NCI-H2227 (cell line): ENCODE data around the gene CLSTN2.

Source experiments
- DNase-seq: peaks from one replicate; lab custom pipeline; 2025; ENCODE audit not compliant: unreplicated experiment; lab: John Stamatoyannopoulos, UW

CLSTN2 gene

GRCh38 chr3:139941580-139941979 is 6.6 kb downstream of the CLSTN2 start:
- no peak for DNase-seq

GRCh38 chr3:139944256-139944910 is 9.4 kb downstream of the CLSTN2 start:
- DNase-seq = no peak

GRCh38 chr3:139945386-139945785 is 10.4 kb downstream of the CLSTN2 start:
- DNase-seq = no peak

- DNase-seq = no peak
These were observed 11.0 kb downstream of the CLSTN2 start for GRCh38 chr3:139945942-139946341.

- DNase-seq = no peak
These were observed 13.5 kb downstream of the CLSTN2 start for GRCh38 chr3:139948467-139948866.

- DNase-seq = no peak
These were observed 13.9 kb downstream of the CLSTN2 start for GRCh38 chr3:139948898-139949297.

- no peak for DNase-seq
These were observed 18.3 kb downstream of the CLSTN2 start for GRCh38 chr3:139953131-139953910.

- no peak for DNase-seq
These were observed 19.3 kb downstream of the CLSTN2 start for GRCh38 chr3:139954146-139954860.

- DNase-seq = no peak
These were observed 22.9 kb downstream of the CLSTN2 start for GRCh38 chr3:139957844-139958243.

GRCh38 chr3:139969386-139969785 is 34.4 kb downstream of the CLSTN2 start:
- DNase-seq = no peak

- DNase-seq = no peak
These were observed 35.5 kb downstream of the CLSTN2 start for GRCh38 chr3:139970526-139970925.

- DNase-seq = no peak
These were observed 39.9 kb downstream of the CLSTN2 start for GRCh38 chr3:139974809-139975425.

- no peak for DNase-seq
These were observed 40.8 kb downstream of the CLSTN2 start for GRCh38 chr3:139975594-139976365.

GRCh38 chr3:139978966-139979365 is 44.0 kb downstream of the CLSTN2 start:
- DNase-seq = no peak

- no peak for DNase-seq
These were observed 45.0 kb downstream of the CLSTN2 start for GRCh38 chr3:139979991-139980390.

GRCh38 chr3:139982404-139982803 is 47.4 kb downstream of the CLSTN2 start:
- DNase-seq = no peak

GRCh38 chr3:139985576-139985975 is 50.6 kb downstream of the CLSTN2 start:
- no peak for DNase-seq

- DNase-seq = no peak
These were observed 52.9 kb downstream of the CLSTN2 start for GRCh38 chr3:139987908-139988307.

GRCh38 chr3:139988472-139989156 is 53.6 kb downstream of the CLSTN2 start:
- DNase-seq = no peak

- no peak for DNase-seq
These were observed 59.9 kb downstream of the CLSTN2 start for GRCh38 chr3:139994891-139995290.
